HG02642 (cell line): ENCODE results near the gene ATG7.
"Not testable (repeated sequence)": the region's sequence is repeated elsewhere in the genome, so short reads cannot be mapped to it uniquely, and the experiment has no call there.

Source experiments
- ATAC-seq: cut with Tn5 transposase; IDR thresholded peaks from one replicate; pipeline ENCODE4 v1.9.1; 2021; ENCODE audit warnings: mild to moderate bottlenecking; ENCODE audit not compliant: unreplicated experiment, poor library complexity

ATG7 gene

GRCh38 chr3:11558918-11559815 is 287.0 kb downstream of the ATG7 start:
- ATAC-seq, result no peak

- ATAC-seq, result no peak
Measured at GRCh38 chr3:11559816-11560633, 287.8 kb downstream of the ATG7 start.

GRCh38 chr3:11560746-11561145 is 288.5 kb downstream of the ATG7 start:
- ATAC-seq, result no peak

- ATAC-seq, result no peak
Measured at GRCh38 chr3:11562277-11562881, 290.2 kb downstream of the ATG7 start.

- ATAC-seq, result no peak
Measured at GRCh38 chr3:11563159-11563864, 291.1 kb downstream of the ATG7 start.

- no peak for ATAC-seq
Measured at GRCh38 chr3:11563865-11564185, 291.6 kb downstream of the ATG7 start.

- no peak for ATAC-seq
Measured at GRCh38 chr3:11564577-11565001, 292.4 kb downstream of the ATG7 start.

- no peak for ATAC-seq
Measured at GRCh38 chr3:11565072-11565471, 292.9 kb downstream of the ATG7 start.

- no peak for ATAC-seq
Measured at GRCh38 chr3:11565492-11565891, 293.3 kb downstream of the ATG7 start.

GRCh38 chr3:11565932-11566331 is 293.7 kb downstream of the ATG7 start:
- no peak for ATAC-seq

GRCh38 chr3:11566478-11566877 is 294.3 kb downstream of the ATG7 start:
- no peak for ATAC-seq

- ATAC-seq, result no peak
Measured at GRCh38 chr3:11566916-11567315, 294.7 kb downstream of the ATG7 start.

- no peak for ATAC-seq
Measured at GRCh38 chr3:11567516-11568467, 295.6 kb downstream of the ATG7 start.

GRCh38 chr3:11568503-11569155 is 296.4 kb downstream of the ATG7 start:
- ATAC-seq, result no peak

GRCh38 chr3:11569156-11569741 is 297.1 kb downstream of the ATG7 start:
- no peak for ATAC-seq

GRCh38 chr3:11570251-11570650 is 298.1 kb downstream of the ATG7 start:
- no peak for ATAC-seq

GRCh38 chr3:11570789-11571495 is 298.7 kb downstream of the ATG7 start:
- ATAC-seq, result no peak

- not testable (repeated sequence) for ATAC-seq
Measured at GRCh38 chr3:11572660-11573059, 300.5 kb downstream of the ATG7 start.
